IPS DF 4.7 (cell line): ENCODE results near the gene CTNNA3.

Source experiments
- DNase-seq: peaks from one replicate; pipeline ENCODE4 v3.0.0-alpha.2; 2013; ENCODE audit warnings: low spot score; ENCODE audit errors: extremely low read depth

Gene CTNNA3

DNA sequence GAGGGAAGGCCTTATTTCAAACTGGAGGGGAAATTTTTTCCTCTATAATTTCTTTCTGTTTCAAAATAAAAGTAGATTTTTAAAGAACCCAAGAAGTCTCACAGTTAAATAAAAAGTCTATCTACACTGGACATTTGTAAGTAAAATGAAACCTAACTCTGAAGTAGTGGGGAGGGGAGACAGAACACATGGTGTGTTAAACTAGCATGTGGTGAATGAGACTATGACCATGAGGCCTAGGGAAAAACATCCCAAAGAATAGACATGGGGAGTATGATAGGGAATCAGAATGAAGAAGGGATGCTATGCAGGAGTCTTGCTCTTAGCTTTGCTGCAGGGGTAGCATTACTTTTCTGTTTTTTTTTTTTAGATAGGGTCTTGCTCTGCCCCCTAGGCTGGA lies 1831.5 kb downstream of the CTNNA3 start:
- no peak for DNase-seq

DNA sequence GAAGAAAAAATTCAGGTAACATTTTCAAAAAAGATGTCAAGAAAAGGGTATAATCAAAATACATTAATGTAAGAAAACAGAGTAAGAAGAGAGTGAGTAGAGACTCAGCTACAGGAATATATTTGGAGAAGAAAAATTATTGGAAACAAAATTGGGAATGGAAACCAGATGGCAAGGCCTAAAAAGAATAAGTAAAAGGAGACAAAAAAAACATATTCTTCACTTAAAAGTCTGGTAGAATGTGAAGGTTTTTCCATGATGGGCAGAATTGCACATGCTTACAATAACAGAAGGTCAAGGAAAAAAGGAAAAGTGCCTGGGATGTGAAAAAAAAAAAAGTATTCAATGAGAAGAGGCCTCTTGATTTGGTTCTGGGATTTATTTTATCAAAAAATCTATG lies 1832.0 kb downstream of the CTNNA3 start:
- no peak for DNase-seq
